IMR-90 (cell line): ENCODE results near the gene CDO1. TPM values are rescaled to one million over a fixed set of nuclear protein-coding genes. Genes with fewer than 3 reads are reported as not detected.

ENCODE experiments used
- ATAC-seq: fragments of 200-7000 bp; cut with Tn5 transposase; 2 replicates; pipeline ENCODE4 v1.9.1; 2020; ENCODE audit warnings: low read depth, mild to moderate bottlenecking, moderate library complexity
- BruUV-seq: library from RNA; stranded (reverse); fragments of 400-500 nt; replicated peaks from 2 replicates; lab custom pipeline; 2021; lab: Mats Ljungman, UMichigan
- CTCF ChIA-PET: fragments of 300-600 bp; formaldehyde crosslinking; extraction: SDS; loops from one replicate; lab custom pipeline; 2021; ENCODE audit warnings: antibody characterized with exemption; lab: Yijun Ruan, JAX
- POLR2A ChIA-PET: fragments of 300-600 bp; sonication (Branson Sonifier 250); formaldehyde crosslinking; loops from one replicate; lab custom pipeline; 2022; ENCODE audit warnings: antibody characterized with exemption; ENCODE audit not compliant: unreplicated experiment; lab: Charles Lee
- DNase-seq: peaks from one replicate; pipeline ENCODE4 v3.0.0; 2013
- H2AFZ ChIP-seq: replicated peaks from 2 replicates; pipeline ENCODE3; 2013; ENCODE audit warnings: low read length, mild to moderate bottlenecking; ENCODE audit not compliant: poor library complexity
- H2AK5ac ChIP-seq: 2 replicates; pipeline ENCODE4 v1.6.1; 2013; ENCODE audit warnings: low read depth, low read length, inconsistent platforms
- H2AK9ac ChIP-seq: replicated peaks from 2 replicates; pipeline ENCODE3; 2013; ENCODE audit warnings: mild to moderate bottlenecking, low read depth, low read length, moderate library complexity; ENCODE audit not compliant: poor library complexity
- H2BK120ac ChIP-seq: 2 replicates; pipeline ENCODE4 v1.6.1; 2013; ENCODE audit warnings: low read depth, low read length, inconsistent platforms
- H2BK15ac ChIP-seq: 3 replicates; pipeline ENCODE4 v1.6.1; 2013; ENCODE audit warnings: low read depth, low read length, inconsistent platforms
- H2BK20ac ChIP-seq: 2 replicates; pipeline ENCODE4 v1.6.1; 2013; ENCODE audit warnings: low read depth, mild to moderate bottlenecking, inconsistent platforms, low read length, moderate library complexity
- H2BK5ac ChIP-seq: 2 replicates; pipeline ENCODE4 v1.6.1; 2013; ENCODE audit warnings: mild to moderate bottlenecking, low read depth, low read length, inconsistent platforms; ENCODE audit not compliant: poor library complexity, severe bottlenecking
- H3K14ac ChIP-seq: replicated peaks from 2 replicates; pipeline ENCODE4 v1.6.1; 2013; ENCODE audit warnings: low read depth, low read length, inconsistent platforms
- H3K18ac ChIP-seq: 2 replicates; pipeline ENCODE4 v1.6.1; 2013; ENCODE audit warnings: low read depth, low read length, control low read depth
- H3K23ac ChIP-seq: 2 replicates; pipeline ENCODE4 v1.6.1; 2013; ENCODE audit warnings: low read depth, low read length, inconsistent platforms
- H3K27ac ChIP-seq: 2 replicates; pipeline ENCODE4 v1.5.1; 2013; ENCODE audit warnings: mild to moderate bottlenecking, control low read depth, low read length; ENCODE audit not compliant: insufficient read depth
- H3K27me3 ChIP-seq: 2 replicates; pipeline ENCODE4 v1.6.1; 2013; ENCODE audit warnings: low read length; ENCODE audit not compliant: control insufficient read depth, insufficient read depth
- H3K36me3 ChIP-seq: 2 replicates; pipeline ENCODE4 v1.6.1; 2013; ENCODE audit warnings: low read length, mixed read lengths; ENCODE audit not compliant: control insufficient read depth, insufficient read depth
- H3K4ac ChIP-seq: 2 replicates; pipeline ENCODE4 v1.6.1; 2013; ENCODE audit warnings: low read depth, low read length, inconsistent platforms
- H3K4me1 ChIP-seq: 2 replicates; pipeline ENCODE4 v1.6.1; 2013; ENCODE audit warnings: low read length, mixed read lengths; ENCODE audit not compliant: control insufficient read depth, insufficient read depth
- H3K4me2 ChIP-seq: 2 replicates; pipeline ENCODE4 v1.6.1; 2013; ENCODE audit warnings: low read depth, mild to moderate bottlenecking, control low read depth, low read length, moderate library complexity
- H3K4me3 ChIP-seq: 2 replicates; pipeline ENCODE4 v1.5.1; 2013; ENCODE audit warnings: low read depth, mild to moderate bottlenecking, control low read depth, low read length, moderate library complexity; ENCODE audit not compliant: insufficient read depth
- H3K56ac ChIP-seq: 2 replicates; pipeline ENCODE4 v1.6.1; 2013; ENCODE audit warnings: low read length, inconsistent platforms; ENCODE audit not compliant: insufficient read depth; ENCODE audit errors: extremely low read depth
- H3K79me1 ChIP-seq, 2 experiments: 2 replicates each; pipeline ENCODE4 v1.6.1; 2013; ENCODE audit warnings: low read length in 2 of 2, inconsistent platforms in 1 of 2, low read depth in 1 of 2
- H3K9ac ChIP-seq: 2 replicates; pipeline ENCODE4 v1.6.1; 2013; ENCODE audit warnings: low read depth, low read length, control low read depth
- H3K9me1 ChIP-seq: 2 replicates; pipeline ENCODE4 v1.6.1; 2013; ENCODE audit warnings: low read length, inconsistent platforms; ENCODE audit not compliant: insufficient read depth
- H3K9me3 ChIP-seq: 2 replicates; pipeline ENCODE4 v1.6.1; 2013; ENCODE audit warnings: low read length; ENCODE audit not compliant: control insufficient read depth, insufficient read depth
- H4K20me1 ChIP-seq: 2 replicates; pipeline ENCODE4 v1.6.1; 2013; ENCODE audit warnings: low read length, inconsistent platforms; ENCODE audit not compliant: insufficient read depth
- H4K5ac ChIP-seq: 2 replicates; pipeline ENCODE4 v1.6.1; 2013; ENCODE audit warnings: mild to moderate bottlenecking, low read depth, low read length, control low read depth
- H4K8ac ChIP-seq, 2 experiments: 2 replicates each; pipeline ENCODE4 v1.6.1; 2013; ENCODE audit warnings: low read depth in 2 of 2, low read length in 2 of 2, control low read depth in 1 of 2, inconsistent platforms in 1 of 2
- H4K91ac ChIP-seq: 2 replicates; pipeline ENCODE4 v1.6.1; 2013; ENCODE audit warnings: low read depth, low read length, inconsistent platforms; ENCODE audit not compliant: insufficient read depth
- BHLHE40 ChIP-seq: fragments of 150-350 bp; IDR thresholded peaks from 2 replicates; pipeline ENCODE4 v1.6.1; 2016; ENCODE audit warnings: mild to moderate bottlenecking, low read depth, low read length
- CEBPB ChIP-seq: IDR thresholded peaks from 2 replicates; pipeline ENCODE4 v1.6.1; 2012; ENCODE audit warnings: low read depth, low read length, improper control_type of control experiment
- CHD1 ChIP-seq: IDR thresholded peaks from 2 replicates; pipeline ENCODE4 v1.6.1; 2012; ENCODE audit warnings: low read depth, low read length, improper control_type of control experiment
- CTCF ChIP-seq: conservative IDR thresholded peaks from 2 replicates; pipeline ENCODE4 v1.5.1; 2012; ENCODE audit warnings: mild to moderate bottlenecking, low read depth, low read length, improper control_type of control experiment
- ELK1 ChIP-seq: fragments of 150-350 bp; IDR thresholded peaks from 2 replicates; pipeline ENCODE4 v1.6.1; 2016; ENCODE audit warnings: low read depth, mild to moderate bottlenecking, low read length, moderate library complexity, borderline replicate concordance
- FOS ChIP-seq: fragments of 150-350 bp; IDR thresholded peaks from 2 replicates; pipeline ENCODE4 v1.6.1; 2016; ENCODE audit warnings: low read depth, low read length
- MAFK ChIP-seq: IDR thresholded peaks from 2 replicates; pipeline ENCODE4 v1.6.1; 2012; ENCODE audit warnings: low read depth, low read length, improper control_type of control experiment
- MAZ ChIP-seq: IDR thresholded peaks from 2 replicates; pipeline ENCODE4 v1.6.1; 2012; ENCODE audit warnings: low read depth, mild to moderate bottlenecking, low read length, improper control_type of control experiment, moderate library complexity, borderline replicate concordance
- MXI1 ChIP-seq: IDR thresholded peaks from 2 replicates; pipeline ENCODE4 v1.6.1; 2012; ENCODE audit warnings: low read depth, mild to moderate bottlenecking, low read length, moderate library complexity, borderline replicate concordance
- NFE2L2 ChIP-seq: fragments of 150-350 bp; IDR thresholded peaks from 2 replicates; pipeline ENCODE4 v1.6.1; 2016; ENCODE audit warnings: low read depth, mild to moderate bottlenecking, low read length
- POLR2A ChIP-seq: IDR thresholded peaks from 2 replicates; pipeline ENCODE4 v1.6.1; 2012; ENCODE audit warnings: mild to moderate bottlenecking, low read depth, low read length
- RAD21 ChIP-seq: IDR thresholded peaks from 2 replicates; pipeline ENCODE4 v1.6.1; 2012; ENCODE audit warnings: low read length, improper control_type of control experiment
- RCOR1 ChIP-seq: IDR thresholded peaks from 2 replicates; pipeline ENCODE4 v1.6.1; 2012; ENCODE audit warnings: mild to moderate bottlenecking, low read length, improper control_type of control experiment; ENCODE audit not compliant: insufficient replicate concordance
- RFX5 ChIP-seq: IDR thresholded peaks from 2 replicates; pipeline ENCODE4 v1.8.0; 2012; ENCODE audit warnings: low read depth, mild to moderate bottlenecking, low read length, moderate library complexity
- SMC3 ChIP-seq: fragments of 150-350 bp; IDR thresholded peaks from 2 replicates; pipeline ENCODE4 v1.6.1; 2016; ENCODE audit warnings: low read depth, mild to moderate bottlenecking, antibody characterized with exemption, low read length, moderate library complexity
- WGBS, 2 experiments: methylation state at CpG; one replicate each; pipeline versions ENCODE4 v1.1.5 to v1.1.7; 2013; ENCODE audit warnings: missing lambda C conversion rate in 2 of 2; ENCODE audit not compliant: insufficient read length in 1 of 2; ENCODE audit errors: extremely low coverage in 2 of 2; 5-methylcytosine and 5-hydroxymethylcytosine counted together
- dilution Hi-C: fragments of 300-500 bp; cut with HindIII; formaldehyde crosslinking; loops from one replicate; pipeline ENCODE4 v1.14.3; 2018; ENCODE audit warnings: low sequenced_read_pairs; ENCODE audit not compliant: unreplicated experiment
- in situ Hi-C: fragments of 300-500 bp; cut with MboI; formaldehyde crosslinking; loops from 3 replicates; pipeline ENCODE4 v1.14.3; 2019; ENCODE audit warnings: low sequenced_read_pairs, inconsistent platforms, mixed read lengths
- intact Hi-C: fragments of 100-400 bp; cut with micrococcal nuclease; formaldehyde crosslinking; loops from 2 replicates; pipeline ENCODE4 v1.10.0; 2022
- polyA plus RNA-seq, 3 experiments: library from polyadenylated mRNA; depleted of rRNA; stranded (reverse); fragments of >200 nt; gene quantifications; 2 replicates each; pipeline ENCODE4 v1.2.3, GENCODE V29; 2012; ENCODE audit warnings: low replicate concordance in 1 of 3
- total RNA-seq: library from RNA; depleted of rRNA; stranded (reverse); fragments of >200 nt; gene quantifications from 2 replicates; pipeline ENCODE4 v1.2.3, GENCODE V29; 2012
- TF ChIP-seq, protein P1 (sequence below): fragments of 150-350 bp; IDR thresholded peaks from 2 replicates; pipeline ENCODE4 v1.6.1; 2017; ENCODE audit warnings: mild to moderate bottlenecking, antibody characterized with exemption, low read length, low read depth

The CDO1 gene
- total and polyA plus RNA-seq, 2 of the 4 experiments (the other 2 are of a cell fraction), result 4.8 to 8.6 TPM

- dilution Hi-C loops (no loop called here), in situ Hi-C loops (no loop called here), intact Hi-C loops (no loop called here)
- Histone ChIP-seq H3K9ac (no peak overlapping the region), H2BK20ac (no peak overlapping the region), H2AFZ (no peak overlapping the region), H3K79me1 (no peaks in the 10 kb centered on the region), H4K91ac (no peak overlapping the region), H2BK120ac (no peak overlapping the region), H3K18ac (no peak overlapping the region), H3K9me1 (no peaks in the 10 kb centered on the region), H2AK9ac (no peak overlapping the region), H4K20me1 (no peaks in the 10 kb centered on the region), H3K27ac (no peak overlapping the region), H3K36me3 (no peaks in the 10 kb centered on the region), H3K9me3 (no peaks in the 10 kb centered on the region), H3K4me1 (no peaks in the 10 kb centered on the region), H3K27me3 (peaks cover 2% of the 10 kb centered on the region), H2BK15ac (no peak overlapping the region), H4K5ac (no peak overlapping the region), H3K4me3 (no peak overlapping the region), H4K8ac (no peak overlapping the region), H2BK5ac (no peak overlapping the region), H3K23ac (no peak overlapping the region), H3K14ac (no peak overlapping the region), H3K4me2 (no peak overlapping the region), H2AK5ac (no peak overlapping the region), H3K4ac (no peak overlapping the region), H3K56ac (no peak overlapping the region)
- no TSS peak for BruUV-seq
- POLR2A ChIA-PET, result no interaction called here
- ATAC-seq (no peak), DNase-seq (no peak)
- no CpG with 5 or more reads among the region's 1 CpG for WGBS, 2 experiments
- no peak for TF ChIP-seq SMC3
- TF ChIP-seq RCOR1, result no peak
- no peak for TF ChIP-seq CEBPB
- TF ChIP-seq ELK1, result no peak
- TF ChIP-seq NFE2L2, result no peak
- no peak for TF ChIP-seq CTCF
- TF ChIP-seq MAZ, result no peak
- no peak for TF ChIP-seq BHLHE40
- no peak for TF ChIP-seq MXI1
- TF ChIP-seq CHD1, result no peak
- TF ChIP-seq, protein P1, sequence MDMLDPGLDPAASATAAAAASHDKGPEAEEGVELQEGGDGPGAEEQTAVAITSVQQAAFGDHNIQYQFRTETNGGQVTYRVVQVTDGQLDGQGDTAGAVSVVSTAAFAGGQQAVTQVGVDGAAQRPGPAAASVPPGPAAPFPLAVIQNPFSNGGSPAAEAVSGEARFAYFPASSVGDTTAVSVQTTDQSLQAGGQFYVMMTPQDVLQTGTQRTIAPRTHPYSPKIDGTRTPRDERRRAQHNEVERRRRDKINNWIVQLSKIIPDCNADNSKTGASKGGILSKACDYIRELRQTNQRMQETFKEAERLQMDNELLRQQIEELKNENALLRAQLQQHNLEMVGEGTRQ, result no peak
- no peak for TF ChIP-seq FOS
- no peak for TF ChIP-seq MAFK
- TF ChIP-seq RAD21, result no peak
- TF ChIP-seq POLR2A, result no peak
- TF ChIP-seq RFX5, result no peak
- CTCF ChIA-PET, result interaction anchor here (1.1 kb wide), 1 partner anchor 25 kb away, joined by 3 read pairs; no protein-coding TSS in a partner anchor
These were observed 38.0 kb downstream of the CDO1 start for GRCh38 chr5:115778417-115778816.
